Muscle of arm (tissue), 14 donors: ENCODE results near the gene ACOXL. TPM values are rescaled to one million over a fixed set of nuclear protein-coding genes. Genes with fewer than 3 reads are reported as not detected.
"Not testable (repeated sequence)": the region's sequence is repeated elsewhere in the genome, so short reads cannot be mapped to it uniquely, and the experiment has no call there.

Experiments
- DNase-seq: peaks from one replicate; pipeline ENCODE4 v3.0.0-alpha.2; 2013
- long read RNA-seq, 11 donors: transcript quantifications; one replicate each; lab custom pipeline, GENCODE V29; 2026
- polyA plus RNA-seq, 12 donors: library from polyadenylated mRNA; unstranded; fragments of 120-200 nt; gene quantifications; one replicate each; pipeline ENCODE4 v1.2.1, GENCODE V29; 2013; ENCODE audit not compliant: insufficient read length in 12 of 12

The ACOXL gene
- polyA plus RNA-seq = under 1 TPM in 8 of 12 donors, not detected in 4; 0.12 to 0.71 (median 0.27) TPM
- long read RNA-seq, donor 1 = 0 reads
- long read RNA-seq, donor 2 = 0 reads
- long read RNA-seq, donor 3 = 0 reads
- long read RNA-seq, donor 4 = 0 reads
- long read RNA-seq, donor 5 = 0 reads
- long read RNA-seq, donor 6 = 0 reads
- long read RNA-seq, donor 7 = 0 reads
- long read RNA-seq, donor 8 = 0 reads
- long read RNA-seq, donor 9 = 0 reads
- long read RNA-seq, donor 10 = 0 reads
- long read RNA-seq, donor 11 = 0 reads

GRCh38 chr2:110732422-110733413 lies at the start of gene ACOXL:
Gene ACOXL (plus strand): TSS chr2:110732573. CDS start chr2:110768390, 35,817 bp downstream.
- no peak for DNase-seq

- DNase-seq = no peak
Measured at GRCh38 chr2:110682872-110683271, 49.5 kb upstream of the ACOXL start.

GRCh38 chr2:110687775-110688484 lies 44.4 kb upstream of the ACOXL start:
- DNase-seq = not testable (repeated sequence)

- no peak for DNase-seq
Measured at GRCh38 chr2:110688594-110689091, 43.7 kb upstream of the ACOXL start.

GRCh38 chr2:110690083-110690965 lies 42.0 kb upstream of the ACOXL start:
- no peak for DNase-seq

- DNase-seq = no peak
Measured at GRCh38 chr2:110691612-110692258, 40.6 kb upstream of the ACOXL start.

- not testable (repeated sequence) for DNase-seq
Measured at GRCh38 chr2:110695146-110695898, 37.1 kb upstream of the ACOXL start.

- DNase-seq = not testable (repeated sequence)
Measured at GRCh38 chr2:110698253-110698652, 34.1 kb upstream of the ACOXL start.

- no peak for DNase-seq
Measured at GRCh38 chr2:110702514-110703380, 29.6 kb upstream of the ACOXL start.

GRCh38 chr2:110707386-110707965 lies 24.9 kb upstream of the ACOXL start:
- no peak for DNase-seq

GRCh38 chr2:110708455-110708854 lies 23.9 kb upstream of the ACOXL start:
- DNase-seq = no peak

GRCh38 chr2:110712737-110713136 lies 19.6 kb upstream of the ACOXL start:
- DNase-seq = no peak

GRCh38 chr2:110713513-110714362 lies 18.6 kb upstream of the ACOXL start:
- DNase-seq = no peak

GRCh38 chr2:110714452-110715224 lies 17.7 kb upstream of the ACOXL start:
- DNase-seq = no peak

- DNase-seq = no peak
Measured at GRCh38 chr2:110716959-110717645, 15.3 kb upstream of the ACOXL start.

- peak; percentile 15 for DNase-seq
Measured at GRCh38 chr2:110717734-110718133, 14.6 kb upstream of the ACOXL start.
